HG03565 (cell line): ENCODE results near the gene MTA2.
"Not testable (repeated sequence)": the region's sequence is repeated elsewhere in the genome, so short reads cannot be mapped to it uniquely, and the experiment has no call there.

ENCODE experiments used
- ATAC-seq: cut with Tn5 transposase; IDR thresholded peaks from one replicate; pipeline ENCODE4 v1.9.1; 2021; ENCODE audit warnings: mild to moderate bottlenecking, moderate library complexity; ENCODE audit not compliant: unreplicated experiment

The MTA2 gene

DNA sequence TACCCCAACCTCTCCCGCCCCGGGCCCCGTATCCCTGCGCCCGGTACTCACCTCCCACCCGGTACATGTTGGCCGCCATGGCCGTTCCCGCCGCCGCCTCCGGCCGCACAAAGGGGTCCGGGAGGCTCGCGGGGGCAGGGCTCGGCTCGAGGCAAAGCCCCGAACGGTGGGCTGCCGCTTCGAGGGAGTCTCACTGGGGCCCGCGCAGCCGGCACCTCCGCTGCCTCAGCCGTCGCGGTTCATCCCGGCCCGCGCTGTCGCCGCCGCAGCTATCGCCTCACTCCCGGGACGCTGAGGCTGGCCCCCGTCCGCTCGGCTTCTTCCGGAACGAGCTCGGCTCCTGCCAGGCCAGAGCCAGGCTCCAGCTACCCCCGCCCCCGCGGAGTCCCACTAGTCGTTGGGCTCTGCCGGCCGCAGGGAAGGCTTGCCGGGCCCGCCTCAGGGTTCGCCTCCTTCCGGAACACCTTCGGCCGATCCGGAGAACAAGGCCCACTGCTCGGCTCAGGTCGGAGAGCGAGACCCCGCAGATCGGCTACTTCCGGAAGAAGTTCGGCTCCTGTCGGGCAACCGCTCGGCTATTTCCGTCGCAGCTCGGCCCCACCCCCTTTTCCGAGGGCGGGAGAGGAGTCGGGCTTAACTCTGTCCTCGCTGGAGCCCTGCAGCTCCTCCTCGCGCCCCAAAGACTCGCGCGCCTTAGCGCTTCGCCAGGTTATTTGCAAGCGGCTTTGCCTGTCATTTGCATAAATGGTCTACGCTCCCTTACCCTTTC is at the start of gene MTA2:
TSS of gene MTA2 (minus strand) at position 494 of the 769 bp plus-strand sequence. CDS start at position 79, 415 bp downstream.
- peak; percentile 64 for ATAC-seq

DNA sequence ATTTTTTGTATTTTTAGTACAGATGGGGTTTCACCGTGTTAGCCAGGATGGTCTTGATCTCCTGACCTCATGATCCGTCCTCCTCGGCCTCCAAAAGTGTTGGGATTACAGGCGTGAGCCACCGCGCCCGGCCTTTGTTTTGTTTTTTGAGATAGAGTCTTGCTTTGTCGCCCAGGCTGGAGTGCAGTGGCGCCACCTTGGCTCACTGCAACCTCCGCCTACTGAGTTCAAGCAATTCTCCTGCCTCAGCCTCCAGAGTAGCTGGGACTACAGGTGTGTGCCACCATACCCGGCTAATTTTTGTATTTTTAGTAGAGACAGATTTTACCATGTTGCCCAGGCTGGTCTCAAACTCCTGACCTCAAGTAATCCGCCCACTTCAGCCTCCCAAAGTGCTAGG is 48.6 kb upstream of the MTA2 start:
- not testable (repeated sequence) for ATAC-seq

DNA sequence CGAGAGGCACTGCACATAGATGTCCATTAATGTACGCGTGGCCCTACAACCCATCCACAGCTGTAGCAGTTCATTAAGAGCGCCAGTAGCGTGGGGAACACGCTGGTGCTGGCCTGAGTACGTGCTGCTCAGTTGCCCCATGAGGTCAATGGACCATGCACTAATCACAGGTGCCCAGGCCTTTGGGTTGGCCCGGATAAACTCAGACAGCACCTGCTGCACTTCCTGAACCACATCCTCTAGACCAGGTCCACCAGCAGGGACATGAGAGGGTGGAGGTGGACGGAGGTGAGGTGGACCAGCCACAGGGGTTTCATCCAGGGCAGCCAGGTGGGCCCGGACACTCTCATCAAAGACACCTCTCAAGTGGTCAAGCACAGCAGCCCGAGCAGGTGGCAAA is 47.8 kb upstream of the MTA2 start:
- ATAC-seq: no peak

DNA sequence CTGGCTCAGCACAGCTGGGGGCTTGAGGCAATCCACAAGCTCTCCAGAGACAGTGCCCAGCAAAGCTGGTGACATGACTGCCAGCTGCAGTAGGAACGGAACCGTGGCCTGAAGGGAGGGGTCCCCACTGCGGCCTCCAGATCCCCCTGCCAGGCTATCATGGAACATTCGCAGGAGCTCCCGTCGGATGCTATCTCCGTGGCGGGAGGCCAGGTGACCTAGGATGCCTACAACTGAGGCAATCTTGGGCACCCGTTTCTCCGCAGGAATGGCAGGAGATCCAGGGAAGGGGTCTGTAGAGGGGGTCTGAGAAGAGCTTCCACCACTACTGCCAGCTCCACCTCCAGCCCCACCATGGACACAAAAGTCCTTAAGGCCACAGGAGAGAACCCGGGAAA is 47.3 kb upstream of the MTA2 start:
- no peak for ATAC-seq

DNA sequence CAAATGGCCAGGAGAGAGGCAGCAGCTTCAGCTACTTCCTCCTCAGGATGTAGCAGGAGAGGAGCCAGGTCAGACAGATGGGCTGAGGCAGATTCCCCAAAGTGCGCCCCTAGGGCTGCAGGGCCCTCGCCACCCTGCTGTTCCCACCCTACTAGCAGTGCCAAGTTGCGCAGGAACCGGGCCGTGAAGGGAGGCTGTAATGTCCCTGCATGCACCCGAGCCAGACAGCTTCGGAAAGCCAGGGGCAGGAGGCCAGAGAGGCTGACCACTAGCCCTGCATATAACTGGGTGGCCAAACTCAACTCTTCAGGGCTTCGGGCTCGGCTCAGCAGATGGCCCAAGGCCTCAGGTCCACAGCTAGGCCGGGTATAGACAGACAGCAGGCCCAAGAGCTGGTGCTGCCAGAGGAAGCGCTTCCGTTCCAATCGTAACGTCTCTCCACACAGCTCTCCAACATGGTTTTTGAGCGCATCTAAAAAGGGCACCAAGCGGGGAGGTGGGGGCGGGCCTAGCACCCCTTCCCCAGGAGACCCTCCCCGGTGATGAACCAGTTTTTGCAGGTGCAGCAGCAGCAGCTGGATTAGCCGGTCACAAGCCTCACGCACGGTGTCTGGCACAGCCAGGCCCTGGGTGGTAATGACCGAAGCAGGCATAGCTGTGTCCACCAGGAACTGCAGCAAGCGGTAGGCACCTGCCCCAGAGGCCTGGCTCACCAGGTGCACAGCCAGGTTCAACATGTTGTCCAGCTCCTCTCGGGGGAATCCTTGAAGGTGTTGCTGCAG is 46.7 kb upstream of the MTA2 start:
- ATAC-seq: no peak

DNA sequence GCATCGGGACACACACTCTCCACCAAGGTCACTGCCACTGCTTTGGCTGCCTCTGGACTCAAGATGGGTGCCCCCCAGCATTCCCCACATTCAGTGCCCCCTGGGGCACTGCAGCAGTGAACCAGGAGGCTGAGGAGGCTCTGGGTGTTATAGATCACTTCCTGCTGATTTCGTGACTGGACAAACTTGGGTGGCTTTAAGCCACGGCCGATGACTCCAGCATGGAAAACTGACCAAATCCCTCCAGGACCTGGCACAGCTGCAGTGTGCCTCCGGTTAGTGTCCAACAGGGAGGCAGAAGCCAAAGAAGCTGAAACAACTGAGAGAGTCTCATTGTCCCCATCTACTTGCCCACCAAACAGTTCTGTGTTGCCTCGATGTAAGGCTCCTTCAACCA is 45.9 kb upstream of the MTA2 start:
- no peak for ATAC-seq

DNA sequence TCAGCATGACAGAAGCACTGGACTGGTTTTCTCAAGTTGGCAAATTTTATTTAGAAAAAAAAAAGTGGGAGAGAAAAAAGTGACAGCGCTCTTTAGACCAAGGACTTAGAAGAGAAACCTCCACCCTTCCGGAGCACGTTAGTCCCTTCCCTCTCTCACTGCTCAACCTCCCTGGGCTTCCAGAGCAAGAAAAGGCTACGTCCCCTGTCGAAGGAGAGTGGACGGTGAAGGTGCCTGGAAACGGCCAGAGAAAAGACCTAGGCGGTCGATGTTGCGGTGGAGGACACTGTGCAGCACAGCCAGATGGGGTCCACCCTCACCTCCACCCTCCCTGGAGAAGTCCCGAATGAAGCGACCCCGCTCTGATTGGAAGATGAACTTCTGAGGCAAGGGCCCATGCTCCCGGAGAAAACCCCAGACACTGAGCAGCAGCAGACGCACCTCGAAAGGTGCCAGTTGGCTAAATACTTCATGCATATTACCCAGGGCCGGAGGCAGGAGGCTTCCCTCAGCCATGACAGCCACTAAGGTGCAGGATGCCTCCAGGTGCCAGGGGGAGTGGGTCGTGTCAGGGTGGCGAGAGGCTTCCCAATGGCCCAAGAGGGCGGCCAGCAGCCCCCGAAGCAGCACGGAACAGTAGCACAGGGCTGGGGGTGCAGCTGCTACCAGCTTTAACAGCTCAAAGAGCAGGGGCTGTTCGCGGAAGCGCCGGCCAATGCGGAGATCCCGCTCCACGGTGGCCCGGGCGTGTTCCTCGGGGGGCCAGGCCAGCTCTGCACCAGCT is 45.4 kb upstream of the MTA2 start:
- no peak for ATAC-seq

DNA sequence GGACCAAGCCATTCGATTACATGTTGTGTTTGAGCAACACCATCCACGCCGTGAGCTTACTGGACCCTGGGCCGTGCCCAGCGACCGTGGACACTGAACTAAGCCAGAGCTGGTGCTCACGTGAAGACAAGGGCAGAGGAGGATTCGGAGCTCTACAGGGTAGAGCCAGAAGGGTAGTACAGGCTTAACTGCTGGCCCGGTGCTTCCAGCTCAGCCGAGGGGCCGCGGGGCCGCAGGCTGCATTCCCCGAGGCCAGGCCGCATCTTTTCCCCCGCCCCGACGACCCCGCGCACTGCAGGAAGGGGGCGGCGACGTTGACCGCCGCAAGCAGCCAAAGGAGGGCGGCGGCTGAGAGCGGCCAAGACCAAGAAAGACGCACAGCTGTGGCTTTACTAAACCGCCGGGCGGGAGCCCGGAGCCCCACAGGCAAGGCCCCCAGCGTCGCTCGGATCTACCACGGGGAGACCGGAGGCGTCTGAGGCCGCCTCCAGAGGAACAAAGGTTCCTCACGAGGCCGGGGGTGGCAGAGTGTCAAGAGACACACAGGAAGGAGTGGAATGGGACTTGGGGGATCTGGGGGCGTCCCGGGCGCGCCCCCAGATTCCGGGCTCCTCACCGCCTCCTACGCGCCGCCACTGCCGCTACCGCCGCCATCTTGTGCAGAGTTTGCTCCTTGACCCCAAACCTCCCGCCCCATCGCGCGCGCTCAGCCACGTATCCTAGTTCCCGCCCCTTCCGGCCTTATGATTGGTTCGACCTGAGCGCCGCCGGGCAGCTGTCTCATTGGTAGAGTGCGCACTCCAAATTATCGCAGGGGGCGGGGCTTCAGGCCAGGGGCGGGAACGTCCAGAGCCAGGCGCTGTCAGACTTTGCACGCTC is 44.5 kb upstream of the MTA2 start, which contains the start of gene GANAB:
TSS of gene GANAB (minus strand) at position 668 of the 879 bp plus-strand sequence. CDS start at position 654, 14 bp downstream.
- peak; percentile 91 for ATAC-seq

DNA sequence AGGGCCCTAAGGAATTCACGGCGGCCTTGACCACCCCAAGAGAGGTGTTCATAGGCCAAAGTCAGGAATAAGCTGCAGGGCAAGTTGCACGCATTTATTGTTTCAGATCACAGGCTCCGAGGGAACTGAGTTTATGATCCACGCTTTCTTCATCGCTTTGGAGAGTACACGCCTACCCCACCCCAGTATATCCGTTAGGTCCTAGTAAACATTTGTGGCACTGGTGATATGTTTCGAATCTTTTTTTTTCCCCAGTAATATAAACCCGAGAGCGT is 43.9 kb upstream of the MTA2 start:
- no peak for ATAC-seq

DNA sequence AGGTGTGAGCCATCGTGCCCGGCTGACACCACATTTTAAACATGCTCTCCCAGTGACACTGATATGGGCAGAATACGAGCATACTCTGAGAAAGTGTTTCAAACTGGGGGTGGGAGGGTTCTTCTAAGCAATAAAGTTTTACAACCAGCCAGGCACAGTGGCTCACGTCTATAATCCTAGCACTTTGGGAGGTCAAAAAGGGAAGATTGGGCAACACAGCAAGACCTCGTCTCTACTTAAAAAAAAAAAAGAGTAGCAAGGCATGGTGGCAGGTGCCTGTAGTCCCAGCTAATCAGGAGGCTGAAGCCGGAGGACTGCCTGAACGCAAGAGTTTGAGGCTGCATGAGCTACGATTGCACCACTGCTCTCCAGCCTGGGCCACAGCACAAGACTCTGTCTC is 42.6 kb upstream of the MTA2 start:
- no peak for ATAC-seq

DNA sequence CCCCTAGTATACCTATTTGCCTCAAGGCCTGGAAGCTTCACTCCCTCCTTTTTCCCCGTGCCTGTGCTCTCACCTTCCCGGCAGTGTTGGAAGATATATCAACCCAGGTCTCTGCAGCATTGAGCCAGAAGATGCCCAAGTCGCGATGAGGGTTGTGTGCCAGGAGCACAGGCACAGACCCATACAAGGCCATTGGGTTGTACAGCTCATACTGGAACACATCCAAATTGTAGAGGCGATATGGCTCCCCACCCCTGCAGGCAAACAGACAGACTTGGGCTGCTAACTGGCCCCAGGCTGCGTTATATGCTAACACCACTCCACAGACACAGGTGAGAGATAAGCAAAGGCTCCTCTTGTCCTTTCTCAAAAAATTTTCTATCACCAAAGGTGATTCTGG is 30.8 kb upstream of the MTA2 start:
- ATAC-seq: no peak

DNA sequence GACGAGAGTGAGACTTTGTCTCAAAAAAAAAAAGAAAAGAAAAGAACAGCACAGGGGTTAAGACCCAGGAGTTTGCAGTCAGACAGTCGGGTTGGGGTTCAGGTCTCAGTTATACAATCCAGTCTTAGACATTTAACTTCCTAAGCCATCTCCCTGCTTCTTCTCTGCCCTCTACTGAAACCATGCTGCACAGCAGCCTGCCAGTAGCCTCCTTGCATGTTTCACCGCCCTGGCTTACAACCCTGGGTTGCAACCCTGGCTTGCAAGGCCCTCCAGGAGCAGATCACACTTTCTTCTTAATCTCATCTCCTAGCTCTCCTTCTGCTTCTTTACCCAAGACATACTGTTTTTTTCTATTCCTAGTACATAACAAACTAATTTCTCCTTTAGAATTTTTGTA is 26.0 kb upstream of the MTA2 start:
- ATAC-seq: no peak

DNA sequence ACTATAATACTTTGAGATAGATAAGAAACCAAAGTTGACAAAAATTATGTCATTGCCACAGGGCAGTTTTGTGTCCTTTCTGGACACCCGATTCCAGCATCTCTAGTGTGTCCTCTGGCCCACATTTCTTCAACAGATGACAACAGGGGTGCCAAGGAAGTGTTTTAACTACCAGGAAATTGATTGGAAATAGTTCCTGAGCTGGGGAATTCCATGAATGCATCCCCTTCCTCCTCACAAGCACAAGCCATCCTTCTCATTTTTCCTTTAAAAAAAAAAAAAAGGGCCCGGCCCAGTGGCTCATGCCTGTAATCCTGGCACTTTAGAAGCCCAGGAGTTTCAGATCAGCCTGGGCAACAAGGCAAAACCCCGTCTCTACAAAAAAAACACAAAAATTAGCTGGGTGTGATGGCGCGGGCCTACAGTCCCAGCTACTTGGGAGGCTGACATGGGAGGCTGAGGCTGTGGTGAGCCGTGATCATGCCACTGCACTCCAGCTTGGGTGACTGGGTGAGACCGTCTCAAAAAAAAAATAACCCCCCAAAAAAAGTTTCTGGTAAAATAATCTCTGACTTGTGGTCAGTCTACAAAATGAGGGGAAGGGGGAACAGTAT is 20.9 kb upstream of the MTA2 start:
- no peak for ATAC-seq

DNA sequence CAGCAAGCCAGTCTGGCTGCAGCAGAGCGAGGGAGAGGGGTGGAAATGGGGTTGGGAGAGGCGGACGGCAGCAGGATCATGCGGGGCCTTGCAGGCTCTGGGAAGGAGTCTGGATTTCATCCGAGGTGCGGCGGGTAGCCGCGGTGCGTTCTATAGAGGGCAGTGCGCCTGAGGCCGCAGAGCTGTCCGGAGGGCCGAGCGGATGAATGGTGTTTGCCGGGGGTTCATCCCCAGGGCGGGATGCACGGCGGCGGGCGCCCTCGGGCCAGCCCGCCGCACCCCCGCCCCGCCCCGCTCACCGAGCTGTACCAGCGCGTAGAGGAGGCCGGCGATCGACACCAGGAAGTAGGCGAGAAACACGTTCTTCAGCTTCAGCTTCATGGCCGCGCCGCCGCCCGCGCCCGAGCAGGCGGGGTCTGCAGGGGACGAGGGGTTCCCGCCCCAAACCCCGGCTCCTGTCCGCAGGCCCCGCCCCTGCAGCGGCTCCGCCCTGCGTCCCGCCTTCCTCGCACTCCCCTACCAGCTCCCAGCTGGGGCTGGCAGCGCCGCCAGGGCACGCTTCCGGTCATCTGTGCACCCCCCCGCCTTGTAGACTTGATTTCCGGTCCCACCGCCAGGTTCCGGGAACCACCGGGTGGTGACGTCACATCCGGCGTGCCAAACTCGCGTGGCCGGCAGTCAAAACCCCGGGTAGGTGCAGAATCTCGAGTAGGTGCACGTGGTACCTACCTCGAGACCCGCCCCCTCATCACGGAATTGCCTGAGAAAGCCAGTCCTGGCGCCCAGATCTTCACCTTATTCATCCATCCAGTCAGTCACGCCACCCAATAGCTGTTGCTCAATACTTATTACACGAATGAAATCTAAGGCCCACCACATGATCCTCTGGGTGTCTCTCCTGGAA is 20.2 kb upstream of the MTA2 start, which contains the start of gene B3GAT3:
TSS of gene B3GAT3 (minus strand) at position 420 of the 904 bp plus-strand sequence. CDS start at position 381, 39 bp downstream.
- ATAC-seq: peak; percentile 84

DNA sequence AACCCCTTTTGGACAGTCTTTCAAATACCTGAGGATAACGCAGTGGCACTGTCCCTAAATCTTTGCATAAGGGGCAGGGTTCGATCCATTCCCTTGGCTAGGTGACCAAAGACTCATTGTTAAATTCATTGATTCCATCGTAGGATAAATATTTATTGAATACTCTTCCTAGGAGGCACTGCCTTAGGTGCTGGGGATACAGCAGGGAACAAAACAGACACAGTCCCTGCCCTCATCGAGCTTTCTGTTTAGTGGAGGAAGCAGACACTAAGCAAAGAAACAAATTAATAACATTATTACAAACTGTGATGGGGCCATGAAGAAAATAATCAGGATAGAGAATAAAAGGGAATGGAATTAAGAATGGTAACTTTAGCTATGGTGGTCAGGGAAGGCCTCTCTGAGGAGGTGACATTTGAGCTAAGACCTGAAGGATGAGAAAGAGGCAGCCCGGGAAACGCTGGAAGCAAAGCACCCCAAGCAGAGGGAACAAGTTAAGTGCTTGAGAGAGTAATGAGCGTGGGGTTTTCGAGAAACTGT is 19.4 kb upstream of the MTA2 start:
- no peak for ATAC-seq

DNA sequence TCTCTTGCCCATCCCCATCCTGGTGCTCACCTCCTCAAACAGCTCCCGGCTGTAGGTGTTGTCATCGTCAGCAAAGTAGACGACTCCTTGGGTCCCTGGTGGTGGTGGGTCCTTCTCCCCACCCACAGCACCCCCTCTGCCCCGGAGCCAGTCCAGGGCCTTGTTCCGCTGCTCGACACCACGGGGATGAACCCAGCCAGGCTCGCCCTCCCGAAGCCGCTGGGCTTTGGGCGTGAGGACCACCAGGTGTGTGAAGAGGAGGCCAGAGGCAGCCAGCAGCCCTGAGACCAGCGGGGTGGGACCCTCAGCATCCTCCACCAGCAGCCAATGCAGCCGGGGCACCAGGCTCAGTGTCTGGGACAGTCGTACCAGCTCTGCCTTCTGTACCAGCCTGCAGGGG is 15.3 kb upstream of the MTA2 start:
- not testable (repeated sequence) for ATAC-seq

DNA sequence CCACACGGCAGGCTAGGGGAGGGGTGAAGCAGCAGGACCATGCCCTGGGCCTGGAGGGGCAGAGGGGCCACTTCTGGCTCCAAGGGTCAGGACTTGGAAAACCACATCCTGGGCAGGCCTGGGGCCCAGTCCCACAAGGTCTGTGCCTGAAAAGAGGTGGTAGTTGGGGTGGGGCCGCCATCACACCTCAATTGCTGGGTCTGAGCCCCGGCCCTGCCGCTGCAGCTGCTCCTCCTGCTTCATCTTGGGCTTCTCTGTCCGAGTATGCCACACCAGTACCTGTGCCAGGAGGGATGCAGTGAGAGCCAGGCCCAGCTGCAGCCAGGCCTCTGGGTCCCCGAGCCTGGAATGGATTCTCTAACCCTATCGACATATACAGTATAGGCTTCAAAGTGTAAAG is 13.9 kb upstream of the MTA2 start:
- no peak for ATAC-seq

DNA sequence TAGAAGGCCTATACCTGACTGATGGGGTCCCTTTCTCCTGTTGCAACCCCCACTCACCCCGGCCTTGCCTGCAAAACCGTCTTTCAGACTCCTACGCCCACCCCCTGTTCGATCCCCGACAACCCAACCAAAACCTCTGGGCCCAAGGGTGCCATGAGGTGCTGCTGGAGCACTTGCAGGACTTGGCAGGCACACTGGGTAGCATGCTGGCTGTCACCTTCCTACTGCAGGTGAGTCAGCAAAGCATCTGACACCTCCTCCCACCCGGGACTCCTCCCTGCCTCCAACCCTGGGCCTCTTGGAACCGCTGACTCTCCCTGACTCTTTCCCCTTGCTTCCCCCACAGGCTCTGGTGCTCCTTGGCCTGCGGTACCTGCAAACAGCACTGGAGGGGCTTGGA is 12.6 kb upstream of the MTA2 start:
- no peak for ATAC-seq

DNA sequence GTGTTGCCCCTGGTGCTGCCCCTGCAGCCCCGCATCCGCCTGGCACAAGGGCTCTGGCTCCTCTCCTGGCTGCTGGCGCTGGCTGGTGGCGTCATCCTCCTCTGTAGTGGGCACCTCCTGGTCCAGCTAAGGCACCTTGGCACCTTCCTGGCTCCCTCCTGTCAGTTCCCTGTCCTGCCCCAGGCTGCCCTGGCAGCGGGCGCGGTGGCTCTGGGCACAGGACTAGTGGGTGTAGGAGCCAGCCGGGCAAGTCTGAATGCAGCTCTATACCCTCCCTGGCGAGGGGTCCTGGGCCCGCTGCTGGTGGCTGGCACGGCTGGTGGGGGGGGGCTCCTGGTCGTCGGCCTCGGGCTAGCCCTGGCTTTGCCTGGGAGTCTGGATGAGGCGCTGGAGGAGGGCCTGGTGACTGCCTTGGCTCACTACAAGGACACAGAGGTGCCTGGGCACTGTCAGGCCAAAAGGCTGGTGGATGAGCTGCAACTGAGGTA is 11.7 kb upstream of the MTA2 start:
- ATAC-seq: no peak
